GM12878 (cell line): ENCODE results near the gene PPP2R2B. TPM values are rescaled to one million over a fixed set of nuclear protein-coding genes. Genes with fewer than 3 reads are reported as not detected.

ENCODE experiments used
- ATAC-seq: fragments of 200-7000 bp; cut with Tn5 transposase; 3 replicates; pipeline ENCODE4 v1.9.1; 2020; ENCODE audit warnings: mild to moderate bottlenecking, moderate library complexity
- BruUV-seq: library from RNA; stranded (reverse); fragments of 400-500 nt; replicated peaks from 2 replicates; lab custom pipeline; 2021; lab: Mats Ljungman, UMichigan
- CTCF ChIA-PET: fragments of 300-600 bp; sonication (Branson Sonifier 250); formaldehyde crosslinking; extraction: SDS; loops from one replicate; lab custom pipeline; 2021; ENCODE audit warnings: inconsistent platforms; lab: Yijun Ruan, JAX
- POLR2A ChIA-PET: fragments of 350-600 bp; formaldehyde crosslinking; extraction: SDS; loops from one replicate; lab custom pipeline; 2021; ENCODE audit warnings: inconsistent platforms; lab: Charles Lee
- RAD21 ChIA-PET: fragments of 300-600 bp; sonication (Branson Sonifier 250); formaldehyde crosslinking; loops from one replicate; lab custom pipeline; 2023; ENCODE audit warnings: antibody characterized with exemption; ENCODE audit not compliant: unreplicated experiment; lab: Charles Lee
- SMC1A ChIA-PET: fragments of 300-600 bp; sonication (Branson Sonifier 250); formaldehyde crosslinking; loops from one replicate; lab custom pipeline; 2023; ENCODE audit not compliant: unreplicated experiment, uncharacterized antibody; lab: Charles Lee
- DNase-seq: peaks from one replicate; pipeline ENCODE4 v3.0.0-alpha.2; 2011; ENCODE audit warnings: low read depth, low spot score
- FAIRE-seq: peaks from 3 replicates; lab custom pipeline; 2011; peaks lifted over from hg19 to GRCh38; lab: Jason Lieb, UNC
- H2AFZ ChIP-seq: 2 replicates; pipeline ENCODE4 v1.6.0; 2011; ENCODE audit warnings: low read depth, low read length, control low read depth; ENCODE audit not compliant: control insufficient read depth
- H3K27ac ChIP-seq: 2 replicates; pipeline ENCODE4 v1.5.1; 2011; ENCODE audit warnings: control low read depth; ENCODE audit not compliant: control insufficient read depth, insufficient read depth
- H3K27me3 ChIP-seq, 2 experiments: replicated peaks in 1 of 2; 2 replicates each; pipeline versions ENCODE4 v1.6.0 to v1.6.1; 2011; ENCODE audit warnings: low read length in 1 of 2; ENCODE audit not compliant: control insufficient read depth in 2 of 2, insufficient read depth in 2 of 2
- H3K36me3 ChIP-seq, 2 experiments: 2 replicates each; pipeline ENCODE4 v1.5.1; 2011; ENCODE audit warnings: low read length in 1 of 2; ENCODE audit not compliant: control insufficient read depth in 2 of 2, insufficient read depth in 2 of 2
- H3K4me1 ChIP-seq: 2 replicates; pipeline ENCODE4 v1.6.1; 2011; ENCODE audit warnings: mild to moderate bottlenecking, low read length, moderate library complexity, mixed read lengths; ENCODE audit not compliant: control insufficient read depth, insufficient read depth
- H3K4me2 ChIP-seq: 2 replicates; pipeline ENCODE4 v1.6.0; 2011; ENCODE audit warnings: control low read depth; ENCODE audit not compliant: control insufficient read depth, insufficient read depth
- H3K4me3 ChIP-seq: fragments of 200-600 bp; sonication (generic); 2 replicates; pipeline ENCODE4 v1.5.1; 2016
- H3K79me2 ChIP-seq: 2 replicates; pipeline ENCODE4 v1.6.0; 2011; ENCODE audit warnings: low read length; ENCODE audit not compliant: control insufficient read depth, insufficient read depth
- H3K9ac ChIP-seq: 2 replicates; pipeline ENCODE4 v1.8.0; 2011; ENCODE audit warnings: low read length, control low read depth, mixed read lengths; ENCODE audit not compliant: control insufficient read depth, insufficient read depth
- H3K9me3 ChIP-seq: replicated peaks from 3 replicates; pipeline ENCODE4 v1.5.1; 2011; ENCODE audit warnings: mild to moderate bottlenecking, low read length; ENCODE audit not compliant: control insufficient read depth, insufficient read depth
- H4K20me1 ChIP-seq: 2 replicates; pipeline ENCODE4 v1.6.0; 2011; ENCODE audit not compliant: control insufficient read depth, insufficient read depth
- CHD2 ChIP-seq: IDR thresholded peaks from 2 replicates; pipeline ENCODE4 v1.6.1; 2011; ENCODE audit warnings: low read depth, low read length, improper control_type of control experiment, borderline replicate concordance
- RB1 ChIP-seq: fragments of 450-650 bp; formaldehyde crosslinking; IDR thresholded peaks from 2 replicates; pipeline ENCODE4 v1.6.1; 2017; ENCODE audit warnings: mild to moderate bottlenecking, borderline replicate concordance
- SMAD1 ChIP-seq: fragments of 450-650 bp; IDR thresholded peaks from 2 replicates; pipeline ENCODE4 v1.6.1; 2018; ENCODE audit warnings: mild to moderate bottlenecking, low read depth; ENCODE audit not compliant: partially characterized antibody
- ZNF622 ChIP-seq: fragments of 450-650 bp; IDR thresholded peaks from 2 replicates; pipeline ENCODE4 v1.6.1; 2017; ENCODE audit warnings: mild to moderate bottlenecking, inconsistent platforms
- WGBS: methylation state at CpG from one replicate; pipeline ENCODE4 v1.1.6; 2016; ENCODE audit warnings: low lambda C conversion rate; ENCODE audit not compliant: insufficient replicate concordance, insufficient coverage; ENCODE audit errors: missing lambda C conversion rate; 5-methylcytosine and 5-hydroxymethylcytosine counted together
- in situ Hi-C: fragments of 300-500 bp; cut with MboI; formaldehyde crosslinking; loops from 9 replicates; pipeline ENCODE4 v1.14.3; 2018; ENCODE audit warnings: mixed read lengths
- intact Hi-C: fragments of 100-400 bp; cut with micrococcal nuclease; formaldehyde crosslinking; loops from one replicate; pipeline ENCODE4 v1.14.2; 2022; ENCODE audit not compliant: unreplicated experiment
- polyA plus RNA-seq, 11 experiments: library from polyadenylated mRNA; depleted of rRNA in 4 of 11; unstranded in 6 of 11; stranded (reverse) in 5 of 11; fragments of >200 nt; fragmentation: Nextera tagmentation in 4 of 11; fragmentation: Illumina TruSeq in 1 of 11; extraction: Ambion mirVana in 4 of 11; extraction: Trizol in 1 of 11; gene quantifications; 1 replicate in 1 of 11; 2 replicates in 10 of 11; pipeline versions ENCODE4 v1.2.1 to v1.2.3, GENCODE V29; 2011 to 2016; ENCODE audit warnings: inconsistent platforms in 2 of 11, missing spikeins in 2 of 11, low read depth in 1 of 11
- total RNA-seq, 4 experiments: library from RNA; depleted of rRNA in 3 of 4; stranded (reverse); fragments of >200 nt in 3 of 4; fragmentation: Illumina TruSeq in 1 of 4; extraction: Trizol in 1 of 4; gene quantifications; 2 replicates each; pipeline versions ENCODE4 v1.2.1 to v1.2.3, GENCODE V29; 2013 to 2021
- TF ChIP-seq, protein P1 (sequence below): fragments of 450-650 bp; formaldehyde crosslinking; IDR thresholded peaks from 2 replicates; pipeline ENCODE4 v1.4.0; 2020; ENCODE audit warnings: mild to moderate bottlenecking, moderate library complexity
- TF ChIP-seq, protein P2 (sequence below): IDR thresholded peaks from 2 replicates; pipeline ENCODE4 v1.6.1; 2012; ENCODE audit warnings: low read length, inconsistent platforms
- TF ChIP-seq, protein P3 (sequence below): fragments of 450-650 bp; IDR thresholded peaks from 2 replicates; pipeline ENCODE4 v1.6.1; 2017; ENCODE audit warnings: borderline replicate concordance
- TF ChIP-seq, protein P4 (sequence below): IDR thresholded peaks from 2 replicates; pipeline ENCODE4 v1.6.1; 2012; ENCODE audit warnings: low read depth, low read length, improper control_type of control experiment
- TF ChIP-seq, protein P5 (sequence below): fragments of 450-650 bp; IDR thresholded peaks from 2 replicates; pipeline ENCODE4 v1.6.1; 2016; ENCODE audit warnings: mild to moderate bottlenecking

The PPP2R2B gene
- total and polyA plus RNA-seq, 10 of the 15 experiments (the other 5 are each of a cell fraction or from before 2014, with no cell fraction given) = not detected

DNA sequence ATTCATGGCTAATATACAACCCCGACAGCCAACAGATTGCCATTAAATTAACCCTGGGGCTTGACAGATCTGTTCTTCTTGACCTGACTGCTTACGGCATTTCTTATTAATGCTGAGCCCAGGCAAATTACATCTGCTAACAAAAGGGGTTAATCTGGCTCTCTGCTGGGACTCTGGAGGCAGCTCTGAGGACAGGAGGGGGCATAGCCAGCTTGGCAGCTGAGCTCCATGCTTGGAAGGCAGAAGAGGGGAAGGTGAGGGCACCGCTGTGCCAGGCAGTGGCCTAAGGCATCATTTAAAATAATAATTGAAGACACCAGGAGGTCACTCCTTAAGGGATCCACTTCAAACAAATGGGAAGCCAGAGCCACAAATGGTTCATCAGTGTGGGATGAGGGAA lies 236.6 kb downstream of the PPP2R2B start:
- Histone ChIP-seq H3K4me1 (no peaks in the 10 kb centered on the region), H3K79me2 (no peaks in the 10 kb centered on the region), H3K9ac (no peak overlapping the region), H3K36me3 (no peaks in the 10 kb centered on the region), H3K27ac (no peak overlapping the region), H3K4me3 (no peak overlapping the region), H3K9me3 (no peaks in the 10 kb centered on the region), H2AFZ (no peak overlapping the region), H3K27me3 (peaks cover 2 to 3% of the 10 kb centered on the region in 2 experiments; a peak in 1 of 4 replicates), H3K4me2 (no peak overlapping the region), H4K20me1 (no peaks in the 10 kb centered on the region)
- DNase-seq (no peak), FAIRE-seq (no peak), ATAC-seq (no peak)
- RAD21 ChIA-PET = no interaction called here
- CTCF ChIA-PET = no interaction called here
- intact Hi-C loops (no loop called here), in situ Hi-C loops (no loop called here)
- POLR2A ChIA-PET = no interaction called here
- TF ChIP-seq, protein P1, sequence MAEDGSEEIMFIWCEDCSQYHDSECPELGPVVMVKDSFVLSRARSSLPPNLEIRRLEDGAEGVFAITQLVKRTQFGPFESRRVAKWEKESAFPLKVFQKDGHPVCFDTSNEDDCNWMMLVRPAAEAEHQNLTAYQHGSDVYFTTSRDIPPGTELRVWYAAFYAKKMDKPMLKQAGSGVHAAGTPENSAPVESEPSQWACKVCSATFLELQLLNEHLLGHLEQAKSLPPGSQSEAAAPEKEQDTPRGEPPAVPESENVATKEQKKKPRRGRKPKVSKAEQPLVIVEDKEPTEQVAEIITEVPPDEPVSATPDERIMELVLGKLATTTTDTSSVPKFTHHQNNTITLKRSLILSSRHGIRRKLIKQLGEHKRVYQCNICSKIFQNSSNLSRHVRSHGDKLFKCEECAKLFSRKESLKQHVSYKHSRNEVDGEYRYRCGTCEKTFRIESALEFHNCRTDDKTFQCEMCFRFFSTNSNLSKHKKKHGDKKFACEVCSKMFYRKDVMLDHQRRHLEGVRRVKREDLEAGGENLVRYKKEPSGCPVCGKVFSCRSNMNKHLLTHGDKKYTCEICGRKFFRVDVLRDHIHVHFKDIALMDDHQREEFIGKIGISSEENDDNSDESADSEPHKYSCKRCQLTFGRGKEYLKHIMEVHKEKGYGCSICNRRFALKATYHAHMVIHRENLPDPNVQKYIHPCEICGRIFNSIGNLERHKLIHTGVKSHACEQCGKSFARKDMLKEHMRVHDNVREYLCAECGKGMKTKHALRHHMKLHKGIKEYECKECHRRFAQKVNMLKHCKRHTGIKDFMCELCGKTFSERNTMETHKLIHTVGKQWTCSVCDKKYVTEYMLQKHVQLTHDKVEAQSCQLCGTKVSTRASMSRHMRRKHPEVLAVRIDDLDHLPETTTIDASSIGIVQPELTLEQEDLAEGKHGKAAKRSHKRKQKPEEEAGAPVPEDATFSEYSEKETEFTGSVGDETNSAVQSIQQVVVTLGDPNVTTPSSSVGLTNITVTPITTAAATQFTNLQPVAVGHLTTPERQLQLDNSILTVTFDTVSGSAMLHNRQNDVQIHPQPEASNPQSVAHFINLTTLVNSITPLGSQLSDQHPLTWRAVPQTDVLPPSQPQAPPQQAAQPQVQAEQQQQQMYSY (CRISPR knock-in tag) = no peak
- no peak for TF ChIP-seq ZNF622
- TF ChIP-seq, protein P2, sequence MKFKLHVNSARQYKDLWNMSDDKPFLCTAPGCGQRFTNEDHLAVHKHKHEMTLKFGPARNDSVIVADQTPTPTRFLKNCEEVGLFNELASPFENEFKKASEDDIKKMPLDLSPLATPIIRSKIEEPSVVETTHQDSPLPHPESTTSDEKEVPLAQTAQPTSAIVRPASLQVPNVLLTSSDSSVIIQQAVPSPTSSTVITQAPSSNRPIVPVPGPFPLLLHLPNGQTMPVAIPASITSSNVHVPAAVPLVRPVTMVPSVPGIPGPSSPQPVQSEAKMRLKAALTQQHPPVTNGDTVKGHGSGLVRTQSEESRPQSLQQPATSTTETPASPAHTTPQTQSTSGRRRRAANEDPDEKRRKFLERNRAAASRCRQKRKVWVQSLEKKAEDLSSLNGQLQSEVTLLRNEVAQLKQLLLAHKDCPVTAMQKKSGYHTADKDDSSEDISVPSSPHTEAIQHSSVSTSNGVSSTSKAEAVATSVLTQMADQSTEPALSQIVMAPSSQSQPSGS = no peak
- TF ChIP-seq, protein P3, sequence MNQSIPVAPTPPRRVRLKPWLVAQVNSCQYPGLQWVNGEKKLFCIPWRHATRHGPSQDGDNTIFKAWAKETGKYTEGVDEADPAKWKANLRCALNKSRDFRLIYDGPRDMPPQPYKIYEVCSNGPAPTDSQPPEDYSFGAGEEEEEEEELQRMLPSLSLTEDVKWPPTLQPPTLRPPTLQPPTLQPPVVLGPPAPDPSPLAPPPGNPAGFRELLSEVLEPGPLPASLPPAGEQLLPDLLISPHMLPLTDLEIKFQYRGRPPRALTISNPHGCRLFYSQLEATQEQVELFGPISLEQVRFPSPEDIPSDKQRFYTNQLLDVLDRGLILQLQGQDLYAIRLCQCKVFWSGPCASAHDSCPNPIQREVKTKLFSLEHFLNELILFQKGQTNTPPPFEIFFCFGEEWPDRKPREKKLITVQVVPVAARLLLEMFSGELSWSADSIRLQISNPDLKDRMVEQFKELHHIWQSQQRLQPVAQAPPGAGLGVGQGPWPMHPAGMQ = no peak
- TF ChIP-seq, protein P4, sequence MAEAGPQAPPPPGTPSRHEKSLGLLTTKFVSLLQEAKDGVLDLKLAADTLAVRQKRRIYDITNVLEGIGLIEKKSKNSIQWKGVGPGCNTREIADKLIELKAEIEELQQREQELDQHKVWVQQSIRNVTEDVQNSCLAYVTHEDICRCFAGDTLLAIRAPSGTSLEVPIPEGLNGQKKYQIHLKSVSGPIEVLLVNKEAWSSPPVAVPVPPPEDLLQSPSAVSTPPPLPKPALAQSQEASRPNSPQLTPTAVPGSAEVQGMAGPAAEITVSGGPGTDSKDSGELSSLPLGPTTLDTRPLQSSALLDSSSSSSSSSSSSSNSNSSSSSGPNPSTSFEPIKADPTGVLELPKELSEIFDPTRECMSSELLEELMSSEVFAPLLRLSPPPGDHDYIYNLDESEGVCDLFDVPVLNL = no peak
- TF ChIP-seq CHD2 = no peak
- TF ChIP-seq SMAD1 = no peak
- TF ChIP-seq, protein P5, sequence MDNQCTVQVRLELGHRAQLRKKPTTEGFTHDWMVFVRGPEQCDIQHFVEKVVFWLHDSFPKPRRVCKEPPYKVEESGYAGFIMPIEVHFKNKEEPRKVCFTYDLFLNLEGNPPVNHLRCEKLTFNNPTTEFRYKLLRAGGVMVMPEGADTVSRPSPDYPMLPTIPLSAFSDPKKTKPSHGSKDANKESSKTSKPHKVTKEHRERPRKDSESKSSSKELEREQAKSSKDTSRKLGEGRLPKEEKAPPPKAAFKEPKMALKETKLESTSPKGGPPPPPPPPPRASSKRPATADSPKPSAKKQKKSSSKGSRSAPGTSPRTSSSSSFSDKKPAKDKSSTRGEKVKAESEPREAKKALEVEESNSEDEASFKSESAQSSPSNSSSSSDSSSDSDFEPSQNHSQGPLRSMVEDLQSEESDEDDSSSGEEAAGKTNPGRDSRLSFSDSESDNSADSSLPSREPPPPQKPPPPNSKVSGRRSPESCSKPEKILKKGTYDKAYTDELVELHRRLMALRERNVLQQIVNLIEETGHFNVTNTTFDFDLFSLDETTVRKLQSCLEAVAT = no peak
- no peak for TF ChIP-seq RB1
- no TSS peak for BruUV-seq
- SMC1A ChIA-PET = no interaction called here
- WGBS = 43% methylated on average over 3 of the region's 3 CpGs
